Measurements from ENCODE around the gene SUFU. TPM values are rescaled to one million over a fixed set of nuclear protein-coding genes. Genes with fewer than 3 reads are reported as not detected.

Gene SUFU
- total and polyA plus RNA-seq, 2 of the 13 experiments (the other 11 are each of a cell fraction or from before 2014, with no cell fraction given) = 2.9 to 5.5 TPM

DNA sequence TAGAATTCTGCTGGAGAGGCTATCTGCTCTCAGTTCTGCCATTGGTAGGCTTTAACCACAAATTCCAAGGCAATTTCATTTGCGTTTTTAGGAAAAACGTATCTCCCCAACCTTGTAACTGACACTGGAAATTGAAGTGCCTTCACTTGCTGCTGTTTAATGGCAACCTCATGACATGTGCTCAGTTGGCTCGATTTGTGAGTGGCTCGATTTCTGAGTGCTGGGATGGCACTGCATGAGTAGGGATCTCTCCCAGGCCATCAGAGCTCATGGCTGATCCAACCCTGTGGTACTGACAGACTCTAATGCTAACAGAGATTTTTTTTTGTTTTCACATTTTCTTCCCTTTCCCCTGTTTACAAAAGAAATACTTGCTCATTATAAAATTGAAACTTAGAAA, 56.0 kb downstream of the SUFU start (continued):
- TF ChIP-seq SNAPC4 (CRISPR knock-in tag; IDR thresholded peaks at IDR 0.05) (no peak), ZNF567 (CRISPR knock-in tag; IDR thresholded peaks at IDR 0.05; ENCODE audit: borderline replicate concordance) (no peak), PAX8 (CRISPR knock-in tag; IDR thresholded peaks at IDR 0.05; ENCODE audit: borderline replicate concordance) (no peak), THRA (CRISPR knock-in tag; IDR thresholded peaks at IDR 0.05; ENCODE audit: borderline replicate concordance) (no peak), EED (CRISPR knock-in tag; IDR thresholded peaks at IDR 0.05) (no peak), ASH2L (IDR thresholded peaks at IDR 0.05; ENCODE audit: insufficient read length, low read depth, low read length) (no peak), HNF4A (CRISPR knock-in tag; IDR thresholded peaks at IDR 0.05) (no peak), SRY (CRISPR knock-in tag; IDR thresholded peaks at IDR 0.05) (no peak), REL (CRISPR knock-in tag; conservative IDR thresholded peaks at IDR 0.05) (no peak), ELF1 (CRISPR knock-in tag; IDR thresholded peaks at IDR 0.05) (no peak), SOX6 (IDR thresholded peaks at IDR 0.05) (no peak), SOX6 (CRISPR knock-in tag; IDR thresholded peaks at IDR 0.05) (no peak), ZIK1 (CRISPR knock-in tag; IDR thresholded peaks at IDR 0.05; ENCODE audit: borderline replicate concordance, low read depth) (no peak), BORCS8-MEF2B (CRISPR knock-in tag; IDR thresholded peaks at IDR 0.05) (no peak)
- TF ChIP-seq, protein P1, sequence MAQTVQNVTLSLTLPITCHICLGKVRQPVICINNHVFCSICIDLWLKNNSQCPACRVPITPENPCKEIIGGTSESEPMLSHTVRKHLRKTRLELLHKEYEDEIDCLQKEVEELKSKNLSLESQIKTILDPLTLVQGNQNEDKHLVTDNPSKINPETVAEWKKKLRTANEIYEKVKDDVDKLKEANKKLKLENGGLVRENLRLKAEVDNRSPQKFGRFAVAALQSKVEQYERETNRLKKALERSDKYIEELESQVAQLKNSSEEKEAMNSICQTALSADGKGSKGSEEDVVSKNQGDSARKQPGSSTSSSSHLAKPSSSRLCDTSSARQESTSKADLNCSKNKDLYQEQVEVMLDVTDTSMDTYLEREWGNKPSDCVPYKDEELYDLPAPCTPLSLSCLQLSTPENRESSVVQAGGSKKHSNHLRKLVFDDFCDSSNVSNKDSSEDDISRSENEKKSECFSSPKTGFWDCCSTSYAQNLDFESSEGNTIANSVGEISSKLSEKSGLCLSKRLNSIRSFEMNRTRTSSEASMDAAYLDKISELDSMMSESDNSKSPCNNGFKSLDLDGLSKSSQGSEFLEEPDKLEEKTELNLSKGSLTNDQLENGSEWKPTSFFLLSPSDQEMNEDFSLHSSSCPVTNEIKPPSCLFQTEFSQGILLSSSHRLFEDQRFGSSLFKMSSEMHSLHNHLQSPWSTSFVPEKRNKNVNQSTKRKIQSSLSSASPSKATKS (CRISPR knock-in tag; IDR thresholded peaks at IDR 0.05) = no peak
- TF ChIP-seq, protein P2, sequence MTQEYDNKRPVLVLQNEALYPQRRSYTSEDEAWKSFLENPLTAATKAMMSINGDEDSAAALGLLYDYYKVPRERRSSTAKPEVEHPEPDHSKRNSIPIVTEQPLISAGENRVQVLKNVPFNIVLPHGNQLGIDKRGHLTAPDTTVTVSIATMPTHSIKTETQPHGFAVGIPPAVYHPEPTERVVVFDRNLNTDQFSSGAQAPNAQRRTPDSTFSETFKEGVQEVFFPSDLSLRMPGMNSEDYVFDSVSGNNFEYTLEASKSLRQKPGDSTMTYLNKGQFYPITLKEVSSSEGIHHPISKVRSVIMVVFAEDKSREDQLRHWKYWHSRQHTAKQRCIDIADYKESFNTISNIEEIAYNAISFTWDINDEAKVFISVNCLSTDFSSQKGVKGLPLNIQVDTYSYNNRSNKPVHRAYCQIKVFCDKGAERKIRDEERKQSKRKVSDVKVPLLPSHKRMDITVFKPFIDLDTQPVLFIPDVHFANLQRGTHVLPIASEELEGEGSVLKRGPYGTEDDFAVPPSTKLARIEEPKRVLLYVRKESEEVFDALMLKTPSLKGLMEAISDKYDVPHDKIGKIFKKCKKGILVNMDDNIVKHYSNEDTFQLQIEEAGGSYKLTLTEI (CRISPR knock-in tag; conservative IDR thresholded peaks at IDR 0.05) = no peak

Data from HepG2 (cell line).